ENCODE measurements around the gene RFPL4A. TPM values are rescaled to one million over a fixed set of nuclear protein-coding genes. Genes with fewer than 3 reads are reported as not detected.
A peak's percentile ranks its signal among the peaks of the same experiment; 100 is the strongest.

Gene RFPL4A
- total and polyA plus RNA-seq, 2 of the 13 experiments (the other 11 are each of a cell fraction or from before 2014, with no cell fraction given), result not detected

DNA sequence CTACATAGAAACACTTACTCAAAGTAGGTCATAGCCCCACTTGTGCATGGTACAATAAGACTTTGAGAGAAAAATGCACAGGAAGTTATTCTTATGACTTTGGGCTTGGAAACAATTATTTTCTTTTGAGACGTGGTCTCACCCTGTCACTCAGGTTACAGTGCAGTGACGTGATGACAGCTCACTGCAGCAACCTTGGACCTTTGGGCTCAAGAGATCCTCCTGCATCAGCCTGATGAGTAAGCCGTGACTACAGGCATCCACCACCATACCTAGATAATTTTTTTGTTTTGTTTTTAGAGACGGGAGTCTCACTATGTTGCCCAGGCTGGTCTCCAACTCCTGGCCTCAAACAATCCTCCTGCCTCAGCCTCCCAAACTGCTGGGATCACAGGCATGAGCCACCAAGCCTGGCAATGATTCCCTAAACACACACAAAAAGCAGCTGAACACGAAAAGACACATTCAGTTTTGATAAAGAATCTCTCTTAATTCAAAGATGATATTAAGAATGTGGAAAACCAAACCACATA, 38.6 kb upstream of the RFPL4A start (continued):
- TF ChIP-seq, protein P1, sequence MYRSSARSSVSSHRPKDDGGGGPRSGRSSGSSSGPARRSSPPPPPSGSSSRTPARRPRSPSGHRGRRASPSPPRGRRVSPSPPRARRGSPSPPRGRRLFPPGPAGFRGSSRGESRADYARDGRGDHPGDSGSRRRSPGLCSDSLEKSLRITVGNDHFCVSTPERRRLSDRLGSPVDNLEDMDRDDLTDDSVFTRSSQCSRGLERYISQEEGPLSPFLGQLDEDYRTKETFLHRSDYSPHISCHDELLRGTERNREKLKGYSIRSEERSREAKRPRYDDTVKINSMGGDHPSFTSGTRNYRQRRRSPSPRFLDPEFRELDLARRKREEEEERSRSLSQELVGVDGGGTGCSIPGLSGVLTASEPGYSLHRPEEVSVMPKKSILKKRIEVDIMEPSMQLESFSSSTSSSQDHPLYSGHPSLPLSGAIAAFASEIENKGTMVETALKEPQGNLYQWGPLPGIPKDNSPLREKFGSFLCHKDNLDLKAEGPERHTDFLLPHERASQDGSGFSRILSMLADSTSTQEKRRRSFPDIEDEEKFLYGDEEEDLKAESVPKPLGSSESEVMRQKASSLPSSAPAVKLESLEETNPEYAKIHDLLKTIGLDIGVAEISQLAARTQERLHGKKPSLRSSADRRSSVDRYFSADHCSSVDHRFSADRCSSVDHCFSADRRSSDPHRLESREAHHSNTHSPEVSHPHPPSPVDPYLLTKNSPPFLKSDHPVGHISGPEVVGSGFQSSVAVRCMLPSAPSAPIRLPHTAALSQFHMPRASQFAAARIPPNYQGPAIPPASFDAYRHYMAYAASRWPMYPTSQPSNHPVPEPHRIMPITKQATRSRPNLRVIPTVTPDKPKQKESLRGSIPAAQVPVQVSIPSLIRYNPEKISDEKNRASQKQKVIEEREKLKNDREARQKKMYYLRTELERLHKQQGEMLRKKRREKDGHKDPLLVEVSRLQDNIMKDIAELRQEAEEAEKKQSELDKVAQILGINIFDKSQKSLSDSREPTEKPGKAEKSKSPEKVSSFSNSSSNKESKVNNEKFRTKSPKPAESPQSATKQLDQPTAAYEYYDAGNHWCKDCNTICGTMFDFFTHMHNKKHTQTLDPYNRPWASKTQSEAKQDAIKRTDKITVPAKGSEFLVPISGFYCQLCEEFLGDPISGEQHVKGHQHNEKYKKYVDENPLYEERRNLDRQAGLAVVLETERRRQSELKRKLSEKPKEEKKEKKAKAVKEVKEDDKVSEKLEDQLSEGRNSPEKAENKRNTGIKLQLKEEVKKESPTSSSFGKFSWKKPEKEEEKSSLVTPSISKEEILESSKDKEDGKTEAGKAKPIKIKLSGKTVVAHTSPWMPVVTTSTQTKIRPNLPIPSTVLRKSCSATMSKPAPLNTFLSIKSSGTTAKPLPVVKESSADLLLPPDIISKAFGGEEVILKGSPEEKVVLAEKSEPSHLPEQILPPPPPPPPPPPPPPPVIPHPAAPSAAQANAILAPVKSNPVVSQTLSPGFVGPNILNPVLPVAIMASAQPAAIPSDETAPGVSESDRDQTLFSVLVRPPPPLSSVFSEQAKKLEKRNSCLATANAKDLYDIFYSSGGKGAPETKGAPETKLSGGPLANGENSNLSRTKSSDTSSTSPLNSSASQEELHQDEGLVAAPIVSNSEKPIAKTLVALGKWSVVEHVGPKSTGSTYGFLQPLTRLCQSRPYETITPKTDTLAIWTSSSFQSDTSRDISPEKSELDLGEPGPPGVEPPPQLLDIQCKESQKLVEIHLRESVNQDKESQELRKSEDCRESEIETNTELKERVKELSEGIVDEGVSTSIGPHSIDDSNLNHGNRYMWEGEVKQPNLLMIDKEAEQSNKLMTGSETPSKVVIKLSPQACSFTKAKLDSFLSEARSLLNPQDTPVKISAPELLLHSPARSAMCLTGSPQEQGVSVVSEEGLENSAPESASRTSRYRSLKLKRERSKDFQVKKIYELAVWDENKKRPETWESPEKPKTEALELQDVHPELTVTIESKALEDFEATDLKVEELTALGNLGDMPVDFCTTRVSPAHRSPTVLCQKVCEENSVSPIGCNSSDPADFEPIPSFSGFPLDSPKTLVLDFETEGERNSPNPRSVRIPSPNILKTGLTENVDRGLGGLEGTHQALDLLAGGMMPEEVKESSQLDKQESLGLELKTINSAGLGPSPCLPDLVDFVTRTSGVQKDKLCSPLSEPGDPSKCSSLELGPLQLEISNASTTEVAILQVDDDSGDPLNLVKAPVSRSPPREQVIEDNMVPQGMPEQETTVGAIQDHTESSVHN (CRISPR knock-in tag; IDR thresholded peaks at IDR 0.05), result no peak
- TF ChIP-seq, protein P2, sequence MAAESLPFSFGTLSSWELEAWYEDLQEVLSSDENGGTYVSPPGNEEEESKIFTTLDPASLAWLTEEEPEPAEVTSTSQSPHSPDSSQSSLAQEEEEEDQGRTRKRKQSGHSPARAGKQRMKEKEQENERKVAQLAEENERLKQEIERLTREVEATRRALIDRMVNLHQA (CRISPR knock-in tag; IDR thresholded peaks at IDR 0.05), result no peak
- no peak for TF ChIP-seq ZNF12 (CRISPR knock-in tag; IDR thresholded peaks at IDR 0.05)
- no peak for TF ChIP-seq ZNF350 (CRISPR knock-in tag; IDR thresholded peaks at IDR 0.05; ENCODE audit: borderline replicate concordance, low read depth)
- TF ChIP-seq HMGA1 (CRISPR knock-in tag; conservative IDR thresholded peaks at IDR 0.05), result no peak
- no peak for TF ChIP-seq CHD4 (IDR thresholded peaks at IDR 0.05; ENCODE audit: borderline replicate concordance, low read length)
- TF ChIP-seq ELF4 (CRISPR knock-in tag; IDR thresholded peaks at IDR 0.05; ENCODE audit: borderline replicate concordance), result no peak
- peak; percentile 11; the same call in 1 of the 2 replicates for TF ChIP-seq ZMYM3 (CRISPR knock-in tag; IDR thresholded peaks at IDR 0.05)
- TF ChIP-seq, protein P3, sequence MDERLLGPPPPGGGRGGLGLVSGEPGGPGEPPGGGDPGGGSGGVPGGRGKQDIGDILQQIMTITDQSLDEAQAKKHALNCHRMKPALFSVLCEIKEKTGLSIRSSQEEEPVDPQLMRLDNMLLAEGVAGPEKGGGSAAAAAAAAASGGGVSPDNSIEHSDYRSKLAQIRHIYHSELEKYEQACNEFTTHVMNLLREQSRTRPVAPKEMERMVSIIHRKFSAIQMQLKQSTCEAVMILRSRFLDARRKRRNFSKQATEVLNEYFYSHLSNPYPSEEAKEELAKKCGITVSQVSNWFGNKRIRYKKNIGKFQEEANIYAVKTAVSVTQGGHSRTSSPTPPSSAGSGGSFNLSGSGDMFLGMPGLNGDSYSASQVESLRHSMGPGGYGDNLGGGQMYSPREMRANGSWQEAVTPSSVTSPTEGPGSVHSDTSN (CRISPR knock-in tag; IDR thresholded peaks at IDR 0.05), result peak; percentile 26; the same call in 1 of the 2 replicates
- TF ChIP-seq, protein P4, sequence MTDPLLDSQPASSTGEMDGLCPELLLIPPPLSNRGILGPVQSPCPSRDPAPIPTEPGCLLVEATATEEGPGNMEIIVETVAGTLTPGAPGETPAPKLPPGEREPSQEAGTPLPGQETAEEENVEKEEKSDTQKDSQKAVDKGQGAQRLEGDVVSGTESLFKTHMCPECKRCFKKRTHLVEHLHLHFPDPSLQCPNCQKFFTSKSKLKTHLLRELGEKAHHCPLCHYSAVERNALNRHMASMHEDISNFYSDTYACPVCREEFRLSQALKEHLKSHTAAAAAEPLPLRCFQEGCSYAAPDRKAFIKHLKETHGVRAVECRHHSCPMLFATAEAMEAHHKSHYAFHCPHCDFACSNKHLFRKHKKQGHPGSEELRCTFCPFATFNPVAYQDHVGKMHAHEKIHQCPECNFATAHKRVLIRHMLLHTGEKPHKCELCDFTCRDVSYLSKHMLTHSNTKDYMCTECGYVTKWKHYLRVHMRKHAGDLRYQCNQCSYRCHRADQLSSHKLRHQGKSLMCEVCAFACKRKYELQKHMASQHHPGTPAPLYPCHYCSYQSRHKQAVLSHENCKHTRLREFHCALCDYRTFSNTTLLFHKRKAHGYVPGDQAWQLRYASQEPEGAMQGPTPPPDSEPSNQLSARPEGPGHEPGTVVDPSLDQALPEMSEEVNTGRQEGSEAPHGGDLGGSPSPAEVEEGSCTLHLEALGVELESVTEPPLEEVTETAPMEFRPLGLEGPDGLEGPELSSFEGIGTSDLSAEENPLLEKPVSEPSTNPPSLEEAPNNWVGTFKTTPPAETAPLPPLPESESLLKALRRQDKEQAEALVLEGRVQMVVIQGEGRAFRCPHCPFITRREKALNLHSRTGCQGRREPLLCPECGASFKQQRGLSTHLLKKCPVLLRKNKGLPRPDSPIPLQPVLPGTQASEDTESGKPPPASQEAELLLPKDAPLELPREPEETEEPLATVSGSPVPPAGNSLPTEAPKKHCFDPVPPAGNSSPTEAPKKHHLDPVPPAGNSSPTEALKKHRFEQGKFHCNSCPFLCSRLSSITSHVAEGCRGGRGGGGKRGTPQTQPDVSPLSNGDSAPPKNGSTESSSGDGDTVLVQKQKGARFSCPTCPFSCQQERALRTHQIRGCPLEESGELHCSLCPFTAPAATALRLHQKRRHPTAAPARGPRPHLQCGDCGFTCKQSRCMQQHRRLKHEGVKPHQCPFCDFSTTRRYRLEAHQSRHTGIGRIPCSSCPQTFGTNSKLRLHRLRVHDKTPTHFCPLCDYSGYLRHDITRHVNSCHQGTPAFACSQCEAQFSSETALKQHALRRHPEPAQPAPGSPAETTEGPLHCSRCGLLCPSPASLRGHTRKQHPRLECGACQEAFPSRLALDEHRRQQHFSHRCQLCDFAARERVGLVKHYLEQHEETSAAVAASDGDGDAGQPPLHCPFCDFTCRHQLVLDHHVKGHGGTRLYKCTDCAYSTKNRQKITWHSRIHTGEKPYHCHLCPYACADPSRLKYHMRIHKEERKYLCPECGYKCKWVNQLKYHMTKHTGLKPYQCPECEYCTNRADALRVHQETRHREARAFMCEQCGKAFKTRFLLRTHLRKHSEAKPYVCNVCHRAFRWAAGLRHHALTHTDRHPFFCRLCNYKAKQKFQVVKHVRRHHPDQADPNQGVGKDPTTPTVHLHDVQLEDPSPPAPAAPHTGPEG (CRISPR knock-in tag; IDR thresholded peaks at IDR 0.05), result no peak
- TF ChIP-seq CENPX (CRISPR knock-in tag; IDR thresholded peaks at IDR 0.05), result no peak
- TF ChIP-seq, protein P5, sequence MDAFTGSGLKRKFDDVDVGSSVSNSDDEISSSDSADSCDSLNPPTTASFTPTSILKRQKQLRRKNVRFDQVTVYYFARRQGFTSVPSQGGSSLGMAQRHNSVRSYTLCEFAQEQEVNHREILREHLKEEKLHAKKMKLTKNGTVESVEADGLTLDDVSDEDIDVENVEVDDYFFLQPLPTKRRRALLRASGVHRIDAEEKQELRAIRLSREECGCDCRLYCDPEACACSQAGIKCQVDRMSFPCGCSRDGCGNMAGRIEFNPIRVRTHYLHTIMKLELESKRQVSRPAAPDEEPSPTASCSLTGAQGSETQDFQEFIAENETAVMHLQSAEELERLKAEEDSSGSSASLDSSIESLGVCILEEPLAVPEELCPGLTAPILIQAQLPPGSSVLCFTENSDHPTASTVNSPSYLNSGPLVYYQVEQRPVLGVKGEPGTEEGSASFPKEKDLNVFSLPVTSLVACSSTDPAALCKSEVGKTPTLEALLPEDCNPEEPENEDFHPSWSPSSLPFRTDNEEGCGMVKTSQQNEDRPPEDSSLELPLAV (CRISPR knock-in tag; conservative IDR thresholded peaks at IDR 0.05; ENCODE audit: low read depth), result no peak
